Cardiac muscle cell (in vitro differentiated cells and primary cell): ENCODE results near the gene BMI1. TPM values are rescaled to one million over a fixed set of nuclear protein-coding genes. Genes with fewer than 3 reads are reported as not detected.
A peak's percentile ranks its signal among the peaks of the same experiment; 100 is the strongest.

Source experiments
- DNase-seq, 2 donors: peaks; one replicate each; pipeline versions ENCODE4 v3.0.0 to v3.0.0-alpha.2; 2010 to 2017; ENCODE audit warnings: low read depth in 1 of 2, low spot score in 1 of 2
- H3K27ac ChIP-seq: fragments of 200-600 bp; sonication (generic); 2 replicates; pipeline ENCODE4 v1.5.1; 2016
- H3K27me3 ChIP-seq: fragments of 200-600 bp; sonication (generic); 2 replicates; pipeline ENCODE4 v1.6.0; 2016; ENCODE audit warnings: control low read depth
- H3K36me3 ChIP-seq: fragments of 200-600 bp; sonication (generic); 2 replicates; pipeline ENCODE4 v1.5.1; 2016; ENCODE audit warnings: control low read depth
- H3K4me1 ChIP-seq: fragments of 200-600 bp; sonication (generic); 2 replicates; pipeline ENCODE4 v1.8.1; 2017; ENCODE audit warnings: low read depth, mild to moderate bottlenecking, mixed run types
- H3K4me3 ChIP-seq: fragments of 200-600 bp; sonication (generic); 2 replicates; pipeline ENCODE4 v1.5.1; 2016; ENCODE audit warnings: mild to moderate bottlenecking
- H3K9me3 ChIP-seq: fragments of 200-600 bp; sonication (generic); 2 replicates; pipeline ENCODE4 v1.5.1; 2017; ENCODE audit warnings: low read depth, mild to moderate bottlenecking, control low read depth
- CTCF ChIP-seq: IDR thresholded peaks from 2 replicates; pipeline ENCODE4 v1.5.1; 2012; ENCODE audit warnings: low read depth, mild to moderate bottlenecking, low read length
- polyA plus RNA-seq: library from polyadenylated mRNA; unstranded; fragments of >200 nt; fragmentation: Nextera tagmentation; extraction: Ambion mirVana; gene quantifications from 2 replicates; pipeline ENCODE4 v1.2.1, GENCODE V29; 2016
- total RNA-seq: library from RNA; depleted of rRNA; stranded (reverse); fragments of >200 nt; gene quantifications from 2 replicates; pipeline ENCODE4 v1.2.3, GENCODE V29; 2016

Gene BMI1
- total and polyA plus RNA-seq, 2 experiments from 2014 or later: 10.4 to 16.7 TPM

GRCh38 chr10:22316286-22317075, 4.4 kb upstream of the BMI1 start, which contains the start of gene COMMD3:
TSS of gene COMMD3 (plus strand) at chr10:22316388. CDS start at chr10:22316418, 30 bp downstream.
- no peaks in the 10 kb centered on the region for H3K9me3 ChIP-seq
- H3K27ac ChIP-seq: peak within 1 kb of the TSS; percentile 77
- H3K27me3 ChIP-seq: peaks cover 73% of the 10 kb centered on the region
- peak within 1 kb of the TSS; percentile 54 for H3K4me3 ChIP-seq
- peaks cover 7% of the 10 kb centered on the region for H3K4me1 ChIP-seq
- no peak for TF ChIP-seq CTCF
- H3K36me3 ChIP-seq: no peaks in the 10 kb centered on the region
- peak; percentile 92 to 93 for DNase-seq

GRCh38 chr10:22317076-22317370, 3.9 kb upstream of the BMI1 start:
- no peaks in the 10 kb centered on the region for H3K9me3 ChIP-seq
- peaks cover 70% of the 10 kb centered on the region for H3K27me3 ChIP-seq
- H3K27ac ChIP-seq: no peak overlapping the region
- H3K36me3 ChIP-seq: no peaks in the 10 kb centered on the region
- TF ChIP-seq CTCF: no peak
- peaks cover 7% of the 10 kb centered on the region for H3K4me1 ChIP-seq
- H3K4me3 ChIP-seq: peak overlapping the region; percentile 54
- no peak for DNase-seq

- no peak overlapping the region for H3K4me3 ChIP-seq
- peaks cover 72% of the 10 kb centered on the region for H3K27me3 ChIP-seq
- H3K36me3 ChIP-seq: no peaks in the 10 kb centered on the region
- H3K4me1 ChIP-seq: peaks cover 11% of the 10 kb centered on the region
- TF ChIP-seq CTCF: no peak
- no peak for DNase-seq
- no peak overlapping the region for H3K27ac ChIP-seq
- no peaks in the 10 kb centered on the region for H3K9me3 ChIP-seq
These were observed 2.9 kb upstream of the BMI1 start for GRCh38 chr10:22317771-22318565.

- no peak for DNase-seq
- no peaks in the 10 kb centered on the region for H3K9me3 ChIP-seq
- H3K27me3 ChIP-seq: peaks cover 72% of the 10 kb centered on the region
- H3K36me3 ChIP-seq: no peaks in the 10 kb centered on the region
- TF ChIP-seq CTCF: no peak
- H3K4me1 ChIP-seq: peaks cover 11% of the 10 kb centered on the region
- no peak overlapping the region for H3K27ac ChIP-seq
- no peak overlapping the region for H3K4me3 ChIP-seq
These were observed 2.1 kb upstream of the BMI1 start for GRCh38 chr10:22318772-22319171.

- Histone ChIP-seq H3K9me3 (no peaks in the 10 kb centered on the region), H3K27me3 (peaks cover 72% of the 10 kb centered on the region), H3K27ac (no peak overlapping the region), H3K4me1 (peaks cover 16% of the 10 kb centered on the region), H3K36me3 (no peaks in the 10 kb centered on the region), H3K4me3 (peak overlapping the region; percentile 26)
- no peak for TF ChIP-seq CTCF
- no peak for DNase-seq
These were observed 1.3 kb upstream of the BMI1 start for GRCh38 chr10:22319547-22319979.
